CD4-positive, alpha-beta T cell treated with Interleukin-17A for 4 hours (primary cell): Measurements from ENCODE around the gene PPIA.
"Not testable (repeated sequence)": the region's sequence is repeated elsewhere in the genome, so short reads cannot be mapped to it uniquely, and the experiment has no call there.

Experiments
- DNase-seq: peaks from one replicate; pipeline ENCODE4 v3.0.0-alpha.2; 2020; ENCODE audit warnings: mixed read lengths

PPIA gene

DNA sequence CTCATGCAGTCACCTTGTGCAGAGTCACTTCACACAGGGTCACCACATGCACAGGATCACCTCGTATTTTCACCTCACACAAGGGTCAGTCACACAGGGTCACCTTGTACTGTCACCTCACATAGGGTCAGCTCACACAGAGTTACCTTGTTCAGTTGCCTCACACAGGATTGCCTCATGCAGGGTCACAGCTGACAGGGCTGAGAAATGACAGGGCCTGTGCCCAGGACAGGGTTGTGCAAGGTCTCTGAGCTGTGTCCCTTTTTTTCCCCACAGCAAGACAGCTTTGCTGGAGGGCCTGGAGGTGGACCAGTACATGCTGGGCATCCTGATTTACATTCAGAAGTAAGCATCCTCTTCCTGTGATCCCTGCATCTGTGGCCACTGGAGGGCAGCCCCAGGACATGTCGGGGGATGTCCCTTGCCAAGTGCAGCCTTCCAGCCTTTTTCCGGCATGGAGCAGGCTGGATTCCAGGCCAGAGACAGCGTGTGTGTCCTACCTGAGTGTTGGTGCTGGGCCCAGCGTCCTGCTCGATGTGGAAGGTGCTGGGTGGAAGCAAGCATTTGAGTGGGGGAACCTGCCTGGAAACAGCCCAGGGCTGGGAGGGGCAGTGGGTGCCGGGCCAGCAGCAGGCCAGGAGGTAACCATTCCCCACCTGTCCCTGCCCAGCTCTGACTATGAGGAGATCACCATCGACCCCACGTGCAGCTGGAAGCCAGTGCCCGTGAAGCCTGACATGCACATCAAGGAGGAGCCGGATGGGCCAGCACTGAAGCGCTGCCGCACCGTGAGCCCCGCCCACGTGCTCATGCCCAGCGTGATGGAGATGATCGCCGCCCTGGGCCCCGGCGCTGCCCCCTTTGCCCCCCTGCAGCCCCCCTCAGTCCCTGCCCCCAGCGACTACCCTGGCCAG, 31.6 kb upstream of the PPIA start:
- DNase-seq: no peak

DNA sequence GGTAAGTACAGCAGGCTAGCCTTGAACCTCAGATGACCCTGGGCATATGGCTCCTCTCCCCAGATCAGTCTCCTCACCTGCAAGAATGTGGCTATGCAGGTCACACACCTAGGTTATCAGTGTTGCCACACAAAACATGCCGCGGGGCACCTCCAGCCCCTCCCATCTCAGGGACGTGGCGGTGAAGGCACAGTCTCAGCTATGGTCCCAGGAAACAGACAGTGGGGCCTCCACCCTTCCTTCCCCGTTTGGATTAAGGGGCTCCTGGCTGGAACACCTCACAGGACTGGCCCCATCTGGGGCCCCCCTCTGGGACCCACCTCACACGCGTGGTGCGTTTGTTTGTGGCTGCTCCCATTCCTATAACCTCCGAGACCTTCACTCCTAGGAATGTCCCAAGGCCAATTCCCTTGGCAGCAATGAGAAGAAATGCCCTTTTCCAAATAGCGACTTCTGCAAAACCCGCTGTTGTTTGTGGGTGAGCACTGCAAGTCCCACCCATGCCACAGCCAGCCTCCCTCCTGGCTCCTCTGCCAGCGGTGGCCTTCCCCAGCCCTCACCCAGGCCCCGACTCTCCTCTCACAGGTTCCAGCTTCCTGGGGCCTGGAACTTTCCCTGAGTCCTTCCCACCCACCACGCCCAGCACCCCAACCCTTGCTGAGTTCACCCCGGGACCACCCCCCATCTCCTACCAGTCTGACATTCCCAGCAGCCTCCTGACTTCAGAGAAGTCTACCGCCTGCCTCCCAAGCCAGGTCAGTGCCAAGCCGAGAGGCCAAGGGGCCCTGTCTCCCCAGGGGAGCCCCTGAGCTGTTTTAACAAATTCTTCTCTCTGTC, 30.7 kb upstream of the PPIA start:
- DNase-seq: no peak

DNA sequence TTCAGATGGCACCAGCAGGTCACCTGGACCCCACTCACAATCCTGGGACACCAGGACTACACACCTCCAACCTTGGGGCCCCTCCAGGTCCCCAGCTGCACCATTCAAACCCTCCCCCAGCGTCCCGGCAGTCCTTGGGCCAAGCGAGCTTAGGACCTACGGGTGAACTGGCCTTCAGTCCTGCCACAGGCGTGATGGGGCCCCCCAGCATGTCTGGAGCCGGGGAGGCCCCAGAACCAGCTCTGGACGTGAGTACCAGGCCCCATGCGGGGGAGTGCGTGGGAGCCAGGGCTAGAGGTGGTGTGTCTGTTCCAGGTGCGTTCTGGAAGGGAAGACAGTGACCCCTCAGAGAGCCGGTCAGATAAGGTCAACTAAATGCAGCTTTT, 30.1 kb upstream of the PPIA start:
- DNase-seq: no peak

DNA sequence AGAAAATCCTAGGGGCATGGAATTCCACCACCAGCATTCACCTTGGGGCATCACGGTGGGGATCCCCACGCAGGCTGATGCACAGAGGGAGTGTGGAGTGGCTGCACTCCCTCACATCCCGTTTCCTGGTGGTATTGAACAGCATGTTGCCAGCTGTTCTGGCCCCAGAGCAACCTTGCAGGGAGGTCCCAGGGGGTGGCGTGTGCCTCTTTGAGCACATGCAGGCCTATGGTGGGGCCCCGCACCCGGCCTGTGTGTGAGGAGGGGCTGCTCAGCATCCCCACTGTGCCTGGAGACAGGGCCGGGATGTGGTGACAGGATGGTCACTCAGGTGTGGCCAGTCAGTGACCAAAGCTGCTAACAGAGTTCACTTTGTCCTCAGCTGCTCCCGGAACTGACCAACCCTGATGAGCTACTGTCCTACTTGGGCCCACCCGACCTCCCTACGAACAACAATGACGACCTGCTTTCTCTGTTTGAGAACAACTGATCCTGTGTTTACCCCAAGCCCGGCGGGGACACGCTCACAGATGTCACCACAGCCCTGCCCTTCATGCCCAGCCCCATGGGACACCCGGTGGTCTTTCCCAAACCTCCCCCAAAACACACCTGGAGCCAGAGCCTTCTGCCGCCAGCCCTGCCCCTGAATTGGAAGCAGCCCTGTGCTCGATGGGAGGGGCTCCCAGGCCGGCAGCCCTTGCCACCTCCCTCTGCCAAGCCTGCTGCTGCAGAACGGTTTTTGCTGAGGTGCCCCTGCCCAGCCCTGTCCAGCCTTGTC, 29.2 kb upstream of the PPIA start:
- no peak for DNase-seq

DNA sequence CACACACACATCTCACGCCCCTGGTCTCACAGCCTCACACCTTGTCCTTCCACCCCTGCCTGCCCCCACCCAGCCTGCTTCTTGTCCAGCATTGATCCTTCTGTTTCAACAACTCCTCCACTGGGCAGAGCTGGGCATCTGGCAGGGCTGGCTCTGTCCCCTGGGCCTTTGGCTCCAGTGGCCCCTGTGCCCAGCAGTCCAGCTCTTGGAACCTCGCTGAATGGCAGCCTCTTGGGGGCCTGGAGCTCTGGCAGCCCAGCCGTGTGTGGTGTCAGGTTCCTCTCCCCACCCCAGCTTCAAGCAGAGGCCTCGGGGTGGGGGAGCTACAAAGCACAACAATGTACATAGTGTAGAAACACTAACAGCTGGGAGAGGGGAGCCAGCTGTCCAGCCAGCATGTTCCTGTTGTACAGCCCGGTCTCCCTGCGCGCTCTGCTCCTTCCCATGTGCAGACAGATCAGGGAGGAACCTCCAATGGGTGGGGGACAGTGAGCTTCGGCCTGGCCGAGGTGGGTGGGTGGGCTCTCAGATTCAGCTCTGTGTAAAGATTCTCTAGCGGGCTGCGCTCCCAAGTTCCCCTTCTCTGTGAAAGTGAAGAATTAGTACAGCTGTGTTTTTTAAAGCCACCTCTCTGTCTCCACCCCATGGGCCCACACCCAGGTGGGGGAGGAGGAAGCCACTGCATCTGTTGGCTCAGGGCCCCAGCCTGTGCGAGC, 28.4 kb upstream of the PPIA start:
- peak; percentile 56 for DNase-seq

DNA sequence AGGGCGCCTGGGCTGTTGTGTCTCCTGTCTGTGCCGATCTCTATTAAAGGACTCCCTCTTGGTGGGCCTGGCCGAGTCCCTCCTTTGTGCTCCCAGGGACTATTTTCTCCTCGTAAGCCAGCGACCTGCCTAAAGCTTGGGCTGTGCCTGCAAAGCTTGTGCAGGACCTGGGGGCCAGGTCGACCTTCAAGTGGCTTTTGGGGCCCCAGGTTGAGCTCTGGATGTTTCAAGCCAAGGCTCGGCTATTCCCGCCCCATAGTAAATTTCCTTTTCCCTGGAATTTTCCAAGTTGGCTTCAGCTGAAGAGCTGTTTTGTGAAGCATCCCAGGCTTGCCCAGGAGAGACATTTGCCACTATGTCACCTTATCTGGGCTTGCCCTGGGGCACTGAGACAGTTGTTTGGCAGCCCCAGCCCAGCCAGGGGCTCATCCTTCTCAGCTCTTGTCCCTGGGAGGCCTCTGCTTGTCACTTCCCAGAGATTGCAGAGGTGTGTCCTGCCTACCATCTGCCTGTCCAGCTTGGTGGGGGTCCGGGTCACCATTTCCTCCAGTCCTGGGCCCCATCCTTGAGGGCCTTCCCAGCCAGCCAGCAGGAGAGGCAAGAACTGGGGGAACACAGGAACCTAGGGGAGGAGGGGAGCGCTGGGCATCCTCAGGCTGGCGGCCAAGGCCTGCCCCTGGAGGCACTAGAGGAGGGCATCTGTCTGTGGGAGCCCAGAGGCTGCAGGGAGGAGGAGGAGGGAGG, 27.7 kb upstream of the PPIA start:
- no peak for DNase-seq

DNA sequence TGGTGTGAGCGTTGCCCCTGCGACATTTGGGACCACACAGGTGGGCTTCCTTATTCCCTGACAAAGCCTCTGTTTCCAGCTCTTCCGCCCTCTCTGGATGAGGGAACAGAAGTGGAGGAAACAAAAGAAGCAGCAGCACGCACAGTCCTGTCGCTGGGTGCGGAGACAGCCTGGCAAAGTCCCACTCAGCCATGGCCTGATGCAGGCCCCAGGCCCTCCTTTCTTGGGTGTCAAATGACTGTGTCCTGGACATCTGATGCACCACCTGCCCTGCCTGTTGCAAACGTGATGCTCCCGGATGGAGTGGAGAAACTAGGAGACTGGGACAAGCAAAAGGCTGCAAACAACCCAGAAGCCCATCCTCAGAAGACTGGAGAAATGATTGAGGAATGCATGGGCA, 27.1 kb upstream of the PPIA start:
- no peak for DNase-seq

DNA sequence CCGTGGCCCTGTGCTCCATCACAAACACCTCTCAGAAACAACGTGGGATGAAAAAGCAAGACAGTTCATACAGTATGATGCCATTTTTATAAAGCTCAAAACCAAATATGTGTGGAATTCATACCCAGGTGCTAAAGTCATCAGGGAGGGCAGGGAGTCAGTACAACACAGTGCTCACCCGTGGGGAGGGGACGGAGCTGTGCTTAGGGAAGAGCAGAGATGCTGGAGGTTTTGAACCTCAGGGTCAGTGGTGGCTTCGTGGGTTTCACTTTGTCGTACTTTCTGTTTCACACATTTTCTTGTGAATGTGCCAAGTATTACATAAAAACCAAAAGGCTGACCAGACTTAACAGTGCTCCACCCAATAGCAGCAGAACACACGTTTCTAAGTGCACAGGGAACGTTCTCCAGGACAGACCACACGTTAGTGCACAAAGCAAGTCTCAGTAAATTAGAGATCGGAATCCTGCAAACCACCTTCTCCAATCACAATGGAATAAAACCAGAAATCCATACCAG, 26.6 kb upstream of the PPIA start:
- DNase-seq: no peak

DNA sequence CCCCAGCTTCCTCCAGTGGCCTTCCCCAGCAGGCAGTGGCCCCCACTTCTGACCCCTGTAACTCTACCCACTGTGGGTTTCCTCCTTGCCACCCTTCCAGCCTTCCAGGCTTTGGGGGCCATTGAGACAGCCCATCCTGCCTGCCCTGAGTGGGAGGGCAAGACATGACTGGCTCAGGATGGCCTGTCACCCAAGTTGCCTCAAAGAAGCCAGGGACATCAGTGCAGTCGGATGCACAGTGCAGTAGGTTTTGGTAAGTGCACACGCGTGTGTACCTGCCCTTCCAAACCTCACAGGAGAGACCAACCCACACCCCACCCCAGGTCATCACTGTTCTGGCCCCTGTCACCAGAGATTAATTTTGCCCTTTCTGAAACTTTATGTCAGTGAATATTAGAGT, 25.1 kb upstream of the PPIA start:
- no peak for DNase-seq

DNA sequence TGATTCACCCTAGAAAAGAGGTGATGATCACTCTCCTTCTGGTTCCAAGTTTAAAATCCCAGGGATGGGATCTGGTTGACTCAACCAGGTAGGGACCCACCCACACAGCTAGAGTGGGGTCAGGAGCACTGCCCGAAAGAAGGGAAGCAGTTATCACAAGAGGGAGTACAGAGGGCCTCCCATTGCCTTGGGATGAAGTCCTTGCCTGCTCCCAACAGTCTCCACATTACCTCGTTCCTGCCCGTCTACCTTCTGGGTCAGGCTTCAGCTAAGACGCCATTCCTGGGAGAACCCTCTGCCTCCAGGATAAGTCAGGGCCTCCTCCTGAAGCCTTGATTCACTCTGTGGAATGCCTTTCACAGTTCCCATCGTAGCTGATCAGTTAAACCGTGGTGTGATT, 24.0 kb upstream of the PPIA start:
- DNase-seq: no peak

DNA sequence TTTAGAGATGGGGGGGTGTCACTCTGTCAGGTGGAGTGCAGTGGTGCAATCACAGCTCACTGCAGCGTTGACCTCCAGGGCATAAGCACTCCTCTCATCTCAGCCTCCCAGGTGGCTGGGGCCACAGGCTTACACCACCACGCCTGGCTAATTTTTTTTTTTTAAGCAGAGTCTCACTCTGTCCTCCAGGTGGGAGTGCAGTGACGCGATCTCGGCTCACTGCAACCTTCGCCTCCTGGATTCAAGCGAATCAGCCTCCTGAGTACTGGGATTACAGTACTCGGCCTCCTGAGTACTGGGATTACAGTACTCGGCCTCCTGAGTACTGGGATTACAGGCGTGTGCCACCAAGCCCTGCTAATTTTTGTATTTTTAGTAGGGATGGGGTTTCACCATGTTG, 23.6 kb upstream of the PPIA start:
- DNase-seq: no peak

DNA sequence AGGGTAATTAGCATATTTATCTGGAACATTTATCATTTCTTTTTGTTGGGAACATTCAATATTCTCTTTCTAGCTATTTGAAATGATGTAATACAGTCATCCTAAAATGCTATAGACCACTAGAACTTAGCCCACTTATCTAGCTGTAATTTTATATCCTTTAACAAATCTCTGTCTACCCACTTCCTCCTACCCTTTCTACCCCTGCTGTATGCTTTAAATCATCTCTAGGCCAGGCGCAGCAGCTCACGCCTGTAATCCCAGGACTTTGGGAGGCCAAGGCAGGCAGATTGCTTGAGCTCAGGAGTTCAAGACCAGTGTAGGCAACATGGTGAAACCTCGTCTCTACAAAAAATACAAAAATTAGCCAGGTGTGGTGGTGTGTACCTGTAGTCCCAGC, 22.0 kb upstream of the PPIA start:
- DNase-seq: not testable (repeated sequence)

DNA sequence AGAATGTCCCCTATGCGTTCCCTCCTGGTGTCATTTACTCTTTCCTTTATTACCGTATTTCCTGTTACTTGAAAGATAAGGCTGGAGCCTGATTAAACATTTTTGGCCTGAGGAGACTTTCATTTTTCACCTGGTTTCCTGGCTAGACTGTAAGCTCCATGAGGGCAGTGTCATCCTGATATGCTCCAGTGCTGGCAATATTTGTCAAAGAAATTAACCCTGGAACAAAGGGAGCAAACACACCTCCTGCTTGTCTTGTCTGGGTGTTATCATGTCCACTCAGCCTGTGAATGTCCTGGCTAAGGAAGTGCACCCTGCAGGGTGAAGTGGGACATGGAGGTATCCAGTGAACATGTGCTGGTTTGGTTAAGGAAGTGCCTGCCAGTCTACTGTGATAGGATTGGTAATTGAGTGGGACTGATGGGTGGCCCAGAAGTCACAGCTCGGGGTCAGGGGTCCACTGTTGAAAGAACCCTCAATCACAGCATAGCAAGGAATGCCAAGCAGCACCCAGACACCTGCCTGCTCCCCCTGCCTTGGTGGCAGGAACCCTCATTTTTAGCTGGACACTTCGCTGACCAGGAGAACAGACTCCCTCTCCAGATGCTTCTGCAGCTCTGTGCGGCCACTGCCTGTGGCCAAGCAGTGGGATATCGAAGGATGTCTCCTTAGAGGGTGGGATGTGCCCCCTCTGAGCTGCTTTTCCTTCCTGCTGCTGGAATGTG, 20.9 kb upstream of the PPIA start:
- no peak for DNase-seq

DNA sequence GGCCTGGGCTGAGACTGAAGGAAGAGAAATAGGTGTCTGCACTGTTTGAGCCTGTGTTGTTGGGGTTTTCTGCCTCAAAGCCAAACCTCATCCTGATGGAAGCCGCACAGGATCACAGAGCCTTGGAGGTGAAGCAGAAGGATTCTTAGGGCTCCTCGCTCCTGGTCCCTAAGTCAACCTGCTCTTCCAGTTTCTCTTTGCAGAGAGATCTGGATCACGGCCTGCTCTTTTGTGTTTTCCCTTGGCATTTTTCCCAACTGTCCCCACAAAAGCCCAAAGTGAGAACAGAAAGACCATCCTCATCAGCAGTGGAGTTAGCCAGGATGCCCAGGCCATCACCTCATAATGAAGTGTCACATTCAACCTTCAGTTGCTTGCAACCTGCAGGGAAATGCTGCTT, 20.3 kb upstream of the PPIA start:
- DNase-seq: no peak

DNA sequence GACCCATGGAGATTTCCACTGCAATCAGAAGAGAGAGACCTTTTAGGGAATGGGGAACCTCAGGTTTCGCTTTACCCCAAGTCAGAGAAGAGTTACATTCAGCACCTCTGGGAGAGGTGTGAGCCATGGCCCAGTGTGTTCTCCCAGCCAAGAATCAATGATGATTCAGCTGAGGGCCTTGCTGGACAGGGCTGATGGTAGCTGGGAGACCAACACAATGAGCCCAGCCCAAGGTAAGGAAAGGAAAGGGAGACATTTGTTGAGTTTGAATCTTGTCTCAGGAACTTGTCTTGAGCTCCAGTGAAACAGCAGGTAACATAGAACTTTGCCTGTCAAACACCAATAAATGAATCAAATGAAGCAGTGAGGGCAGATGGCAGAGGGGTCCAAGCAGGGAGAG, 14.0 kb upstream of the PPIA start:
- DNase-seq: no peak

DNA sequence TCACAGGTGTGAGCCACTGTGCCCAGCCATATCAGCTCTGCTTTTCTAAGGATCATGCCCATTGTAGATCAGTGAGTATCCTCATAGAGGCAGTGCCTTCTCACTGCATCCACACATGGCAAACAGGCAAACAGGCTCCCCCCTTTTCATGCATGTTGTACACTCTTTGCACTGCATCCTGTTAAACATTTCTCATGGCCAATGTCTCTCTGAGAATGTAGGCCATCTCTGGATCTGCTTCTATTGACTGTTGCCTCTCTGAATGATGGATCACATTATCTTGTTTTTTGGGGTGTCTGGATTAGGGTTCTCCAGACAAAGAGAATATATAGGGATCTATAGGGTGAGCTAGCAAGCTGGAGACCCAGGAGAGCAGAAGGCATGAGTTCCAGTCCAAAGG, 13.1 kb upstream of the PPIA start:
- DNase-seq: no peak

DNA sequence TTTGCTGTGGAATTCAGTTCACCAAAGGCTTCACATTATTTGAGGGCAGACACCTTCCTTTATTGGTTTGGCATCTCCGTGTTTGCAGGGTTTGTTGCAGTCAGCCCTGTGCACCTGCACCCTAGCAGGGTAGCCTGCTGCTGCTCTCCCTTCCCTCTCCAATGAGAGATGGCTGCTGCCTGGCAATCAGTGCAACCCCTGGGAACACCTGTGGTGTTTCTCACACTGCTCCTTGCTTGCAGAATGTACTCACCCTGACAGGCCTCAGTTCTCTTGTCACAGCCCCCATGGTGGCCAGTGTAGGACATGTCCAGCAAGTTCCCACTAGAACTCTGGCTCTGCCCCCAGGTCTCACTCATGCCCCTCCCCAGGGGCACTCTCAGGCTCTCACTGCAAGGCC, 12.1 kb upstream of the PPIA start:
- DNase-seq: no peak

DNA sequence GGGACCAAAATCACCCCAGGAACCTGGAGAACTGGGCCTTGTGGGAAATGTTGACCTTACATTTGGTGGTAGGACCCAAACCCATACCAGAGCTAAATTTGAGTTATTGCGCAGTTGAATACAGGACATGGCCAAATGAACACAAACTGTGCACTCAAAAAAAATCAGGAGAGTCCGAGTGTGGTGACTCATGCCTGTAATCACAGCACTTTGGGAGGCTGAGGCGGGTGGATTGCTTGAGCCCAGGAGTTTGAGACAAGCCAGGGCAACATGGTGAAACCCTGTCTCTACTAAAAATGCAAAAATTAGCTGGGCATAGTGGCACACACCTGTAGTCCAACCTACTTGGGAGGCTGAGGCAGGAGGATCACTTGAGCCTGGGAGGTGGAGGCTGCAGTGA, 11.3 kb upstream of the PPIA start:
- not testable (repeated sequence) for DNase-seq

DNA sequence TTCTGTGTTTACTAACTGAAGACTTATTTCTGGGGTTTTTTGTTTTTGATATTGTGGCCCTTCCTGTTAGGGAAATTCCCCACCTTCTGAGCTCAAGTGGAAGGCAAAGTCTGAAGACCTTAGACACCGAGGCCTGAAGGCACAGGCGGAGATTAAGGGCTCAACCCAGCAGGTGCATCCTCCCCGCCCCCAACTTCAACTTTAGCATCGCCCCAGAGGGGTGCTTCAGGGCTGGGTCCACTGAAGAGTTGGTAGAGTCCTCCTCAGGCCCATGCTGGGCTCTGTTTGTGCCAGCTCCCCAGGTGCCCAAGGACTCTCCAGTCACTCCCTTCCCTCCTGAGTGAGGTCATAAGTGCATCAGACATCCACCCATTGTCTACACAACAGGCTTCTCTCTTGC, 9.4 kb upstream of the PPIA start:
- no peak for DNase-seq

DNA sequence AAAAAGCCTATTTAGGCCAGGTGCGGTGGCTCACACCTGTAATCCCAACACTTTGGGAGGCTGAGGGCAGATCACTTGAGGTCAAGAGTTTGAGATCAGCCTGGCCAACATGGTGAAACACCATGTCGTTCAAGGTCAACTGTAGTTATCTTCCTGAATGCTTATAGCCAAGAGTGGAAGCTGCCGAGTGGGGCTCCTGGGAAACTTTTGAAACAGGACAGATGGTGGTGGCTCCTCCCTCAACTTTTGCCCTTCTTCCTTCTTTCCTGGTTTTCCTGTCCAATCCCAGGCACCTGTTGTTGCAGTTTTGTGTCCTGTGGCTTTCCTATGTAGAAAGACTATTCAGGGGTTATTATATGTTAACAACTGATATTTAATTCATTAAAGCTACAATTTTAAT, 8.7 kb upstream of the PPIA start:
- no peak for DNase-seq

DNA sequence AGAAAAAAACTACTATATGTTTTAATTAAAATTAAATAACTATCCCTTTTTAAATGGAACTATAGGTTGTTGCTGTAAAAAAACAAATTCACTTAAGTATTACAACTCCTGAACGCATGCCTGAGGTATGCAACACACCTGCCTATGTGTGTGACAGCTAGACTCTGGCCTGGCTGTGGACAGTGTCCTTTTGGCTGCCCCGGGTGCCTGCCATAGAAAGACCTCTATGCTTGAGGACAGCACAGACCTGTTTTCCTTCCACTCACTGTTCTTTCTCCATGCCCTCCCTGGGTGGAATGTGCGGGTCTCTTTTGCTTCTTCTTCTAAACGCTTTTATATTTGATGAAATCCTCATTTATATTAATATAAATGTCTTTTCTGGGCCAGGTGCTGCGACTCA, 6.5 kb upstream of the PPIA start:
- DNase-seq: no peak
